Cortex of kidney (tissue), 1 donor: ENCODE measurements around the gene CPED1.
"Not testable (repeated sequence)": the region's sequence is repeated elsewhere in the genome, so short reads cannot be mapped to it uniquely, and the experiment has no call there.

Source experiments
- DNase-seq: peaks from one replicate; lab custom pipeline; 2025; lab: John Stamatoyannopoulos, UW

Gene CPED1

DNA sequence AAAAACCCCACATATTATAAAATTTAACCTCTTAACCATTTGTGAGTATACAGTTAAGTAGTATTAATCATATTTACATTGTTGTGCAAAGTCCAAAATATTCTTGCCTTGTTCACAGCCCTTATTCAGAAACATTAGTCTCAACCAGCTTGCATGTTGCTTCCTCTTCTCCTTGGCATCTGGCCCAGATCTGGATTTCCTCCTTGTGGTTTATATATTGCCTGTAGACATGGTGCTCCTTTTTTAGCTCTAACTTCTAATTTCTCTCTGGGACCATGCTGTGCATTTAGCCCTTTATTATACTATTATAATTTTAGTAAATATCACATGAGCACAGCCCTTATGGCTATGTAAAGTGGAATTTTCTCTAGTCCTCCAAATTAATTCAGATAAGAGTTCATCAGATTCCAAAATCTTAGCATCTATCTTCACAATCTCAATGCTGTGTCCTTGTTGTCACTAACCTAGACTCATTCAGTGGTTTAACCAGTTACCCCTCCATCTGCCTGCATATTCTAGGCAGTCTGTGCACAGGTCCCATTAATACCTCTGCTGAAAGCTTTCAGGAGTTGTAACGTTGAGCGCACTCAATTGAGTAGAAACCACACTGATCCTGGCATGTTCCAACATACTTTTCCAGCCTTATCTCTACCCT is 7.9 kb downstream of the CPED1 start:
- no peak for DNase-seq

DNA sequence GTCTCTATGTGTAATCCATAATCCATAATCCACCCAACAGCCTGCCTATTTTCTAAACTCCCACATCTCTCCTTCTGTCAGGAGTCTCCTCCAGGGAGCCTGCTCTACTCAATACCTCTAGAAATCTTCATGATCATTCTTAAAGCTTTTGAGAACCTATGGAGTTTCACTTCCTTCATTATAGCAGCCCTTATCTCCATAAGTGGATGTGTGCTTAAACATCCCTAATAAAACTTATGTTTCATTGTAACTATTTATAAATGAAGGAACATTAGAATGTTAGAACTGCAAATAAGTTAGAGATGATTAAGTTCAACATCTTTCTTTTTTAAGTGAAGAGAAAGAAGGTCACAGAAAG is 8.5 kb downstream of the CPED1 start:
- no peak for DNase-seq

DNA sequence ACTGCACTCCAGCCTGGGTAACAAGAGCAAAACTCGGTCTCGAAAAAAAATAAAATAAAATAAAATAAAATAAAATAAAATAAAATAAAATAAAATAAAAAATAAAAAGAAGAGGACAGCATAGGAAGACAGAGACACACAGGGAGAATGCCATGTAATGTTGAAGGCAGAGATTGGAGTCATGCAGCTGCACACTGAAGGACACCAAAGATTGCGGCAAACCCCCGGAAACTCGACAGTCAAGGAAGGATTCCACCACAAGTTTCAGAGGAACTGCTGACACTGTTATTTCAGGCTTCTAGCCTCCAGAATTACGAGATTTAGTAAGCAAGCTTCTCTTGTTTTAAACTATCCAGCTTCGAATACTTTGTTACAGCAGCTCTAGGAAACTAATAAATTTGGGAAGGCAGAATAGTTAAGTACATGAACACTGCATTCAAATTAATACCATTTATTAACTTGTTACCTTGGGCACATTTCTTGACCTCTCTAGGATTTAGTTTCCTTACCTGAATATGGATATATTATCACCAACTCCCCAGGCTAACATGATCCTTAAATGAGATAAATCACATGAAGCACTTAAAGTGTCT is 9.5 kb downstream of the CPED1 start:
- DNase-seq, result no peak

DNA sequence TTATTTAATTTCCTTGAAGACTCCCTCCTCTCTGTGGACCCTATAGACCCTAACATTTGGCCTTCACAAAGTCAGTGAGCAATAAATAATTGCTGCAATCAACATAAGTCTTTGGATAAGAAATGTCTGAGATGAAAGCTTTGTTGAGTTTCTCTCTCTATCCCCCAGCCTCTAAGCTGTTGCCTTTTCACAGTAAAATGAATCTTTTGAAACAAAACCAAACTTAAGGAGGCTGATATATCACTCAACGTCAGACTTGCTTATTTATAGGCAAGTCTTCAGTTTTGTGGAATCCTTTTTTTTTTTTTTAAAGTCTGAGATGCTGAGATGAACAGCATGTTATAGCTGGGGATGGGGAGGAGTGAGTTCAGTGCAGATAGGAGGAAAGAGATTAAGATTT is 10.0 kb downstream of the CPED1 start:
- DNase-seq, result no peak

DNA sequence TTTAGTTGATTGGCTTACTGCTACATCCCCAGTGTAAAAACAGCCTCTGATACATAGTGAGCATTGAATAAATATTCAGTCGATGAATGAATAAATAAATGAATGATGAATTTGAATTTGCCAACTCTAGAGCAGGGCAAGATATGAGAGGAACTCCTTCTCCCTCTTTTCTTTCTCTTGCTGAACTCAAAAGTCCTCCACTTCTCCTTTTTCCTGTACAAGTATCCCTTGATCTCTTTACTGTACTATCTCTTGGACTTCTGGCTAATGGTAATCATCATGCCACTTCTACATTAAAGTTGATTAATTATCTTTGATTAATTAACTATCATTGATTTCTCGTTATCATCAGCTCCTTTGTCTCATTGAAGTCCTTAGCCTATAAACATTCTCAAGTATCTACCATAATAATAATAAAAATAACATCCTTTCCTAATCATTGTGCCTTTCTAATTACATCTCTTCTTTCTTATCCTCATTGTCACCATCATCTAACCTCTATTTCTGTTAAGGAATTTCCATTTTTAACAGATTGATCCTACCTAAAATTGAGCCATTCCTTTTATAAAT is 10.6 kb downstream of the CPED1 start:
- no peak for DNase-seq

DNA sequence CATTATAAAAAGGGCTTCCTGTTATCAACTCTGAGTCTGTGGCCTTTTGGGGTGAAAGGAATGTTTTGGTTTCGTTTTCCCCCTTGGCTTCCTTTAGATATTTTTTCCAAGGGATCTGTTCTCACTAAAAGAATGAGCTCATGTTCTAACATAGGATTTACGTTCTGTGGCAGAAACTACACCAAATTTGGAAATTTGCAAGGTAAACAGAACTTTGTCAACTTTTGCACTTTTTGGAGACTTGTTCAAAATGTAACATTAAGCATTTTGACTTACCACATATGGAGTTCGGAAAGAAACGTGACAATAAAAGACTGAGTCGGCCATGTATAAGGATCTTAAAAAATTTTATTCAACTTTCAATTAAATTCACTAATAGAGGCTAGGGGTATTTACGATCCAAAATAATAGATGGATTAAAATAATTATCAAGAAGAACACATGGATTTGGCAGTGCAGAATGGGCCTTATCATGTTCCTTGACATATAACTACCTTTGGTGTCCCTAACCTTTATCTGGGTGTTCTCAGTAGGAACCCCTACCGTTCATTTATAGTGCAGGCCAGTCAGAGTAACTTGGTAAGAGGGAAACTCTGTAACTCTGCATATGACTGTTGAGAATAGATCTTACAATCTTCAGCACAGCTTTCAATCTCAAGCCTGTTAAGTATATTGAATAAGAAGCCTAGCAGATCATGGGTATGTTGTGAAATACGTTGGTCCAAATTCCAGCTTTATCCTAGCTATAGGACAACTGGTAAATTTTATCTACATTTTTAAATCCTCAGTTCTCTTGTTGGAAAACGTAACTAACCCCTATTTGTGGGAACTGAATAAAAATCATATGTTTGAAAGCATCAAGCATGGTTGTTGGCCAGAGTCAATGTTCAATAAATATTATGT is 11.8 kb downstream of the CPED1 start:
- no peak for DNase-seq

DNA sequence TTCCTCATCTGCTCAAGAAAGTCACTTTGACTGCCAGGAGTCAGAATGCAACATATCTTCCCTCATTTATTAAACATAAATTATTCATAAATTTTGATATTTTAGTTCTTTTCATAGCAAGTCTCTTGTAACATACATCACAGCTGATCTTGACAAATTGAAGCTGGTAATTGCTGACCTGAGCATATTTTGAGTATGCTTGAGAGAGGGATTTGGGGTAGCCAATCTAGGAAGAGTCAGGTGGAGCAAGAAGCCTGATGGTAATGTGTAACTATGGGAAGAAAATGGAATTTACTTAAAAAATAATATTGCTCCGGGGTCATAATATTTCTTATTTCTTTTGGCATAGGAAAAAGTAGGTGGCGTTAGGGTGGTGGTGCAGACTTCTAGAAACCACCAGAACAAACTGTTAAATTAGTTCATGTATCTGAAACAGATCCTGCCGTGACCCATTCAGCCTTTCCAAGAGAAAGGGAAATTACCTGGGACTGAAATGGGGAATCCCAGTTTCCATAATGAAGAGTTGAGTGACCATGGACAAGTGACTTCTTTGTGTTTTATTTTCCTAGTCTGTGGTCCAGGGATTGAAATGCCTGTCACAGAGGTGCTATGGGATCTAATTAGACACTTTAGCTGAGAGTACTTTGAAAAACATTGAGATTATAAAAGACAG is 12.9 kb downstream of the CPED1 start:
- DNase-seq, result no peak

GRCh38 chr7:121002048-121002756 is 13.7 kb downstream of the CPED1 start:
- no peak for DNase-seq

GRCh38 chr7:121002757-121003200 is 14.3 kb downstream of the CPED1 start:
- DNase-seq, result no peak

GRCh38 chr7:121003986-121004685 is 15.6 kb downstream of the CPED1 start:
- no peak for DNase-seq

DNA sequence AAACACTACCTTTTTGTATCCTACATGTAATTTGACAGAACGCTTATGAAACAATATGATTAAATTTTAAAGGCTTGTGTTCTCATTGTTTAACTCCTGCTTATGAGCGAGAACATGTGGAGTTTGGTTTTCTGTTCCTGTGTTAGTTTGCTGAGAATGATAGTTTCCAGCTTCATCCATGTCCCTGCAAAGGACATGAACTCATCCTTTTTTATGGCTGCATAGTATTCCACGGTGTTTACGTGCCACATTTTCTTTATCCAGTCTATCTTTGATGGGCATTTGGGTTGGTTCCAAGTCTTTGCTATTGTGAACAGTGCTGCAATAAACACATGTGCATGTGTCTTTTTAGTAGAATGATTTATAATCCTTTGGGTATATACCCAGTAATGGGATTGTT is 16.5 kb downstream of the CPED1 start:
- DNase-seq, result not testable (repeated sequence)

GRCh38 chr7:121005996-121006584 is 17.6 kb downstream of the CPED1 start:
- DNase-seq, result no peak

DNA sequence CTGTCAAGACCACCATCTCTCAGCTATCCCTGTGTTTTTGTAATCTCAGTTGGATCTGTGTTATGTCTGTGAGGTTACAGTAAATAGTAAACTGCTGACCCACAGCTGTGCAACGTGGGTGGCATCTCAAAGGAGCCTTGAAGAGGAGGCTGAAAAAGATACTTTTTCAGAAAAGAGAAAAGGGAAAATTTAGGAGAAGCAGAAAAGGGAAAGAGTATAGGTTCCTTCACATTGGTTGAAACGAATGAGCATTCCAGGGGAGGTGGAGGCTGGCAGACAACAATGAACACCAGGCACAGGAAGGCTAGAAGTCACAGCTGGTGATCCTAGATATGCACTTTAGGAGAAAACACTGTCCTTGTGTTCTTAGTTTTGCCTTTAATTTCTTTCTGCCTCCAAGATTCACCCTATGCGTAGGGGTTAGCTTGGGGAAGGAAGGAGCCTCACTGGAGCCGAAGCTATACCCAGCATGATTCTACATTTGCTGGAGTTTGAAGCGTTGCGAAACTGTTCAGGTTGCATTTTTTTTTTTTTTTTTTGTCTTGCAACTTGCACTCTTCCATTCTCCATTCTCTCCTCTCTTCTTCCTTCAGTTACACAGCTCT is 18.3 kb downstream of the CPED1 start:
- no peak for DNase-seq

GRCh38 chr7:121008816-121009215 is 20.3 kb downstream of the CPED1 start:
- DNase-seq, result no peak

DNA sequence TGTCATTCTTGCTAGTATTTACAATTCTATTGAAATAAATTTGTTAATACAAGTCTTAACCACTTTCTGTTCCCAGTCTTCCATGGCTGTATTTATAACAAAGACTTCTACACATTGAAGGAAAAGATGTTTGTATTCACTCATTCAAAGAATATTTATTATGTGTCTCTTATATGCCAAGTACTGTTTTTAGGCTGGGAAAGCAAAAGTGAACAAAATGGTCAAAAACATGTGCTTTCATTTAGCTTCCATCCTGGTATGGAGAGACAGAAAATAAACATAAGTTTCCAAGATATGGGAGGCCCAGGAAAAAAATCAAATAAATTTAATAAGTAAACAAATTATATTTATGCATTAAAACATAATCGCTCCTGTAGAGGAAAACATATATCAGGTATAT is 22.9 kb downstream of the CPED1 start:
- DNase-seq, result no peak

- DNase-seq, result no peak
These were observed 23.8 kb downstream of the CPED1 start for GRCh38 chr7:121012170-121012874.

- no peak for DNase-seq
These were observed 24.4 kb downstream of the CPED1 start for GRCh38 chr7:121012919-121013318.

GRCh38 chr7:121015560-121015959 is 27.0 kb downstream of the CPED1 start:
- no peak for DNase-seq

DNA sequence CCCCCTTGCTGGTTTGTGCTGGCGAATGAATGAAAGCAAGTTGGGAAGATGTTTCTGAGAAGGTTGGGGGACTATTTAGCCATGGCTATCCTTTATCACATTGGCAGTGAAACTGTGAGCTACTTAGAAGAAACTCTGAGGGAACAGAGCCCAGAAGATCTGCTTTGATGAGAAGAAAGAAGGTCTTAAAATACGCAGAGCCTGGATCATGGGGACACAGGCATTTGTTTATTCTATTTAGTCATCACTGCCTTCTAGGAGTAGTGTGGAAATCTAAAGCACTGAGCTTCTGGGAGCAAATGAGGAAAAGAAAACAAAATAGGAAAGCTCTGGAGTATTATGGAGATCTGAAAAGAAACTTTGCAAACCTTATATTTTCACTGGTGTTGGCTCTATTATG is 28.5 kb downstream of the CPED1 start:
- no peak for DNase-seq
